MM.1S (cell line): Measurements from ENCODE around the gene TUBGCP2.

Experiments
- DNase-seq: peaks from one replicate; pipeline ENCODE4 v3.0.0-alpha.2; 2015
- H2AFZ ChIP-seq: fragments of 300-600 bp; sonication (generic); 2 replicates; pipeline ENCODE4 v1.6.0; 2016; ENCODE audit warnings: antibody characterized with exemption, low read length
- H3F3A ChIP-seq: fragments of 300-600 bp; sonication (generic); 2 replicates; pipeline ENCODE4 v1.6.1; 2016; ENCODE audit warnings: mild to moderate bottlenecking, antibody characterized with exemption, low read length, moderate library complexity, mixed read lengths; ENCODE audit not compliant: insufficient read depth
- H3K27ac ChIP-seq: fragments of 300-600 bp; sonication (generic); 2 replicates; pipeline ENCODE4 v1.5.1; 2016; ENCODE audit warnings: mild to moderate bottlenecking, low read length
- H3K27me3 ChIP-seq: fragments of 300-600 bp; sonication (generic); replicated peaks from 2 replicates; pipeline ENCODE4 v1.6.0; 2016; ENCODE audit warnings: low read length; ENCODE audit not compliant: insufficient read depth
- H3K36me3 ChIP-seq: fragments of 300-600 bp; sonication (generic); replicated peaks from 2 replicates; pipeline ENCODE4 v1.6.1; 2016; ENCODE audit warnings: mild to moderate bottlenecking, low read length, mixed read lengths; ENCODE audit not compliant: insufficient read depth
- H3K4me1 ChIP-seq: fragments of 300-600 bp; sonication (generic); 2 replicates; pipeline ENCODE4 v1.6.1; 2016; ENCODE audit warnings: low read length, mixed read lengths
- H3K4me2 ChIP-seq: fragments of 300-600 bp; sonication (generic); 2 replicates; pipeline ENCODE4 v1.6.0; 2016; ENCODE audit warnings: low read depth, low read length
- H3K4me3 ChIP-seq: fragments of 300-600 bp; sonication (generic); 2 replicates; pipeline ENCODE4 v1.5.1; 2016; ENCODE audit warnings: low read length, mixed read lengths
- H3K79me2 ChIP-seq: fragments of 300-600 bp; sonication (generic); 2 replicates; pipeline ENCODE4 v1.6.1; 2016; ENCODE audit warnings: mixed run types, low read length, mixed read lengths
- H3K9ac ChIP-seq: fragments of 300-600 bp; sonication (generic); 2 replicates; pipeline ENCODE4 v1.6.1; 2016; ENCODE audit warnings: low read length, mixed read lengths
- H3K9me2 ChIP-seq: fragments of 300-600 bp; sonication (generic); replicated peaks from 2 replicates; pipeline ENCODE4 v1.6.1; 2016; ENCODE audit warnings: mild to moderate bottlenecking, low read length, mixed read lengths; ENCODE audit not compliant: insufficient read depth
- H3K9me3 ChIP-seq: fragments of 300-600 bp; sonication (generic); replicated peaks from 2 replicates; pipeline ENCODE4 v1.6.1; 2016; ENCODE audit warnings: mild to moderate bottlenecking, low read length, mixed read lengths; ENCODE audit not compliant: insufficient read depth
- H4K20me1 ChIP-seq: fragments of 300-600 bp; sonication (generic); 2 replicates; pipeline ENCODE4 v1.6.1; 2016; ENCODE audit warnings: mild to moderate bottlenecking, low read length, moderate library complexity, mixed read lengths; ENCODE audit not compliant: insufficient read depth
- CTCF ChIP-seq: fragments of 300-600 bp; sonication (generic); IDR thresholded peaks from 2 replicates; pipeline ENCODE4 v1.5.1; 2016; ENCODE audit warnings: antibody characterized with exemption, low read length, mixed read lengths
- EZH2 ChIP-seq: fragments of 300-600 bp; sonication (generic); optimal IDR thresholded peaks from 2 replicates; pipeline ENCODE3; 2017; ENCODE audit warnings: low read depth, mild to moderate bottlenecking, antibody characterized with exemption, low read length, mixed read lengths
- EZH2phosphoT487 ChIP-seq: fragments of 300-600 bp; sonication (generic); IDR thresholded peaks from 2 replicates; pipeline ENCODE4 v1.6.1; 2018; ENCODE audit warnings: antibody characterized with exemption, low read length

TUBGCP2 gene

GRCh38 chr10:133318494-133319127 is 9.9 kb upstream of the TUBGCP2 start:
- Histone ChIP-seq H3K79me2 (no peaks in the 10 kb centered on the region), H2AFZ (peak overlapping the region; percentile 67; the same call in 1 of the 2 replicates), H3K4me3 (peak overlapping the region; percentile 19), H3K4me1 (no peaks in the 10 kb centered on the region), H3K9ac (no peak overlapping the region), H3K9me2 (no peaks in the 10 kb centered on the region), H4K20me1 (no peaks in the 10 kb centered on the region), H3K27ac (no peak overlapping the region), H3K27me3 (no peaks in the 10 kb centered on the region), H3K4me2 (peak overlapping the region; percentile 63; the same call in 1 of the 2 replicates), H3F3A (no peaks in the 10 kb centered on the region), H3K36me3 (no peaks in the 10 kb centered on the region), H3K9me3 (no peaks in the 10 kb centered on the region)
- no peak for TF ChIP-seq EZH2
- peak; percentile 76 for TF ChIP-seq CTCF
- peak; percentile 54 for DNase-seq

- Histone ChIP-seq H3K27me3 (no peaks in the 10 kb centered on the region), H3F3A (no peaks in the 10 kb centered on the region), H2AFZ (no peak overlapping the region), H3K9ac (no peak overlapping the region), H3K79me2 (no peaks in the 10 kb centered on the region), H3K27ac (no peak overlapping the region), H3K9me2 (no peaks in the 10 kb centered on the region), H3K4me2 (no peak overlapping the region), H4K20me1 (no peaks in the 10 kb centered on the region), H3K4me1 (no peaks in the 10 kb centered on the region), H3K36me3 (no peaks in the 10 kb centered on the region), H3K9me3 (no peaks in the 10 kb centered on the region), H3K4me3 (no peak overlapping the region)
- TF ChIP-seq CTCF (no peak), EZH2 (no peak), EZH2phosphoT487 (no peak)
- DNase-seq, result no peak
These were observed 8.1 kb upstream of the TUBGCP2 start for GRCh38 chr10:133316732-133317131.

GRCh38 chr10:133316266-133316665 is 7.6 kb upstream of the TUBGCP2 start:
- Histone ChIP-seq H2AFZ (no peak overlapping the region), H3K9ac (no peak overlapping the region), H3K27ac (no peak overlapping the region), H3K36me3 (no peaks in the 10 kb centered on the region), H4K20me1 (no peaks in the 10 kb centered on the region), H3K4me3 (no peak overlapping the region), H3K4me1 (no peaks in the 10 kb centered on the region), H3K9me3 (no peaks in the 10 kb centered on the region), H3F3A (no peaks in the 10 kb centered on the region), H3K9me2 (no peaks in the 10 kb centered on the region), H3K79me2 (no peaks in the 10 kb centered on the region), H3K4me2 (no peak overlapping the region), H3K27me3 (no peaks in the 10 kb centered on the region)
- no peak for TF ChIP-seq EZH2
- no peak for TF ChIP-seq CTCF
- no peak for TF ChIP-seq EZH2phosphoT487
- DNase-seq, result no peak
